Common myeloid progenitor, CD34-positive (primary cell): ENCODE results near the gene HMGCS2. TPM values are rescaled to one million over a fixed set of nuclear protein-coding genes. Genes with fewer than 3 reads are reported as not detected.

Source experiments
- CTCF ChIA-PET: fragments of 350-600 bp; sonication (Branson Sonifier 250); formaldehyde crosslinking; loops from one replicate; lab custom pipeline; 2021; ENCODE audit warnings: antibody characterized with exemption; lab: Charles Lee
- POLR2A ChIA-PET: fragments of 350-600 bp; sonication (Branson Sonifier 250); formaldehyde crosslinking; loops from one replicate; lab custom pipeline; 2021; ENCODE audit warnings: antibody characterized with exemption; lab: Charles Lee
- DNase-seq, 3 donors: peaks; one replicate each; pipeline versions ENCODE4 v3.0.0 to v3.0.0-alpha.2; 2013
- H3K27ac ChIP-seq, 2 experiments: 1 replicate in 1 of 2; 2 replicates in 1 of 2; pipeline ENCODE4 v1.7.0; 2013; ENCODE audit warnings: inconsistent platforms in 2 of 2, low read length in 2 of 2, mild to moderate bottlenecking in 2 of 2, low read depth in 1 of 2, moderate library complexity in 1 of 2; ENCODE audit not compliant: severe bottlenecking in 2 of 2, insufficient read depth in 1 of 2, poor library complexity in 1 of 2
- H3K27me3 ChIP-seq, 5 experiments: replicated peaks in 2 of 5; 1 replicate in 3 of 5; 2 replicates in 2 of 5; pipeline versions ENCODE4 v1.6.1 to v1.7.0; 2013; ENCODE audit warnings: low read length in 4 of 5, mild to moderate bottlenecking in 2 of 5, moderate library complexity in 2 of 5, inconsistent platforms in 1 of 5; ENCODE audit not compliant: insufficient read depth in 5 of 5, control insufficient read depth in 4 of 5
- H3K36me3 ChIP-seq, 4 experiments: 1 replicate in 2 of 4; 2 replicates in 2 of 4; pipeline versions ENCODE4 v1.6.1 to v1.7.0; 2013; ENCODE audit warnings: low read length in 3 of 4, control low read depth in 1 of 4, mild to moderate bottlenecking in 1 of 4; ENCODE audit not compliant: control insufficient read depth in 4 of 4, insufficient read depth in 4 of 4
- H3K4me1 ChIP-seq, 4 experiments: 1 replicate in 3 of 4; 2 replicates in 1 of 4; pipeline versions ENCODE4 v1.6.1 to v1.7.1; 2013; ENCODE audit warnings: low read length in 3 of 4, mild to moderate bottlenecking in 3 of 4, control low read depth in 1 of 4, inconsistent platforms in 1 of 4, moderate library complexity in 1 of 4; ENCODE audit not compliant: control insufficient read depth in 4 of 4, insufficient read depth in 4 of 4; ENCODE audit errors: control extremely low read depth in 1 of 4
- H3K4me3 ChIP-seq, 7 experiments: 1 replicate in 4 of 7; 2 replicates in 3 of 7; pipeline versions ENCODE4 v1.5.1 to v1.7.0; 2013; ENCODE audit warnings: mild to moderate bottlenecking in 7 of 7, low read length in 6 of 7, moderate library complexity in 6 of 7, inconsistent platforms in 2 of 7, low read depth in 2 of 7, control low read depth in 1 of 7; ENCODE audit not compliant: insufficient read depth in 4 of 7, control insufficient read depth in 1 of 7; ENCODE audit errors: extremely low read depth in 1 of 7
- H3K9me3 ChIP-seq, 5 experiments: 1 replicate in 4 of 5; 2 replicates in 1 of 5; pipeline versions ENCODE4 v1.6.1 to v1.7.1; 2013; ENCODE audit warnings: low read length in 4 of 5, mild to moderate bottlenecking in 2 of 5, inconsistent platforms in 1 of 5, low read depth in 1 of 5, moderate library complexity in 1 of 5; ENCODE audit not compliant: control insufficient read depth in 4 of 5, insufficient read depth in 2 of 5; ENCODE audit errors: control extremely low read depth in 1 of 5
- WGBS: methylation state at CpG from one replicate; pipeline ENCODE4 v1.1.5; 2013; ENCODE audit not compliant: insufficient coverage; 5-methylcytosine and 5-hydroxymethylcytosine counted together
- polyA plus RNA-seq: library from polyadenylated mRNA; unstranded; fragments of 120-200 nt; gene quantifications from one replicate; pipeline ENCODE4 v1.2.1, GENCODE V29; 2013

HMGCS2 gene
- polyA plus RNA-seq, result not detected

DNA sequence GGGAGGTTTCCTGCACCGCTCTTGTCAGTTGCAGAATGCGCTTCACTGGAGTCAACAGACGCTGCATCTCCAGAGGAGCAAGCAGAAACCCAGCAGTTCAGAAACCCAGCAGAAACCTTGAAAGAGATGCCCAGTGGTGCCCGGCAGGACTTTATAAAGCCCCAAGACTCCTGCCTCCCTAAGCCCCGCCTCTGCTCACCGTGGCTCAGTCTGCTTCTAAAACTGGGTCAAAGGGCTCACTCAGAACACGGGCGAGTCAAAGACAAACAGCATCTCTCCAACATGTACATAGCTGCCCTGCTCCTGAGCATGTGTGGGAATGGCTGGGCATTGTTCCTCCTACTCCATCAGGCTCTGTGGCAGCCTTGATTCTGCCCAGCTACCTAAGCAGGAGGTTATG is at the start of gene HMGCS2:
Gene HMGCS2 (minus strand): TSS at position 128 of the 400 bp plus-strand sequence. CDS start 61 bp downstream, at position 67.
- no peak within 1 kb of the TSS for H3K4me3 ChIP-seq
- DNase-seq, result no peak
- H3K36me3 ChIP-seq, result no peaks in the 10 kb centered on the region
- peaks cover 0 to 7% (median 0%) of the 10 kb centered on the region in 5 experiments for H3K9me3 ChIP-seq
- POLR2A ChIA-PET, result interaction anchor here (0.6 kb wide), 1 partner anchor 461 kb away, joined by 4 read pairs; no protein-coding TSS in a partner anchor
- WGBS, result 100% methylated on average over 6 of the region's 8 CpGs
- H3K4me1 ChIP-seq, result no peaks in the 10 kb centered on the region
- H3K27me3 ChIP-seq, result peaks cover 0 to 4% (median 0%) of the 10 kb centered on the region in 5 experiments
- no peak within 1 kb of the TSS for H3K27ac ChIP-seq
- CTCF ChIA-PET, result interaction anchor here (1.0 kb wide), 1 partner anchor 41 kb away, joined by 5 read pairs; no protein-coding TSS in a partner anchor

DNA sequence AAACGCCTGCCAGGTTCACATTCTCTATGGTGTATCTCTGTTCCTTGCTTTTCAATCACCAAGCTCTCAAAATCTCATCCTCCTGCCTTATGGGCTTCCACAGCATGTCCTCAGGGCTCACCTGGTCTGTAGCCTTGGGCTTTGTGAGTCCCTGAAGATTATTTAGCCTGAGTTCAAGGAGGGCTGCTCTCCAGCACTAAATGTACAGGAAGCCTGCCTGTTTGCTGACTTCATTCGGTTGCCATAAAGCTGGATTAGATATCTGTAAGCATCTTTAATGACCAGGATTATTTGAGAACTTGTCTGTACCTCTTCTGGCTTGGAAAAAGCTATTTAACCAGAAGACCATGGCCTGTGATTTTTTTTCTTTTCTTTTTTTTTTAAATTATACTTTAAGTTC is 49.5 kb upstream of the HMGCS2 start:
- DNase-seq, result no peak
- Histone ChIP-seq H3K27me3 (peaks cover 0 to 2% (median 0%) of the 10 kb centered on the region in 5 experiments), H3K27ac (no peak overlapping the region), H3K4me1 (no peaks in the 10 kb centered on the region), H3K36me3 (no peaks in the 10 kb centered on the region), H3K9me3 (no peaks in the 10 kb centered on the region), H3K4me3 (no peak overlapping the region)
- ChIA-PET CTCF (interaction anchor here (1.6 to 1.9 kb wide), 2 partner anchors 9 to 10 kb away, joined by 3 to 6 read pairs; no protein-coding TSS in a partner anchor), POLR2A (interaction anchor here (0.5 kb wide), 1 partner anchor 49 kb away, joined by 3 read pairs; no protein-coding TSS in a partner anchor)
- WGBS, result 100% methylated on average over 2 of the region's 2 CpGs

DNA sequence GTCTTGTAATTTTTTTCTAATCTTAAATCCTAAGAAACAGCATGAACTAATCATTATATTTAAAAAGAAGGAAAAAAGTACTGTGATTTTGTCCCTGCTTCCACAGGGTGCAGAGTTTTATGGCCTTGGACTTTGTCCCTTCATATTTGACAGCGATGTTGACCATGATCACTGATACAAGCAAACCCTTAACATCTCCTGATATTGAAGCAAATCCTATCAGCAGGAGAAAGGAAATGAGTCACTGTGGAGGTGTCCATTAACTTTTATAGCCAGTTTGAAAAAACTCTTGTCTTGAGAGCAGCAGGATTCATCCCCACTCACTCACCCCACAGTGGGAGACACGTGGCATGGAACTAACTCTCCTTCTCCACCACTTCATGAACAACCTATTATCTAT is 47.7 kb upstream of the HMGCS2 start:
- ChIA-PET CTCF (interaction anchor here (1.1 kb wide), 1 partner anchor 10 kb away, joined by 3 read pairs; no protein-coding TSS in a partner anchor), POLR2A (no interaction called here)
- no peak for DNase-seq

DNA sequence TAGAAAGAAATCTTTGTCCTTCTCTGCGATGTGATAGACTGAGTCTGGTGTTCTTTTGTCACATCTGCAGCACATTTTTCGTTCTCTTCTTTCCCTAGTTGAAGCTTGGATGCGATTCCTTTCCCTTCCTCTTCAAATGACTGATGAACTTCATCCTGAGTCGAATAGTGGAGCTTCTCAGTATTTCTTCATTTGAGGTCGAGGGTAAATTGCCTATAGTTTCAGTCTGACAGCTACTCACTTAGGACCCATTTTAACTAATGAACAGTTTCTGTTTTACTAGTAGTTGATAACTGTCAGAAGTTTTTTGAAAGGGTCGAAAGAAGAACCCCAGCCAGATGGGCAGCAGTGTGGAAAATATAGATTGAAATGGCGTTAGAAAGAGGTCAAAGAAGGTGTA is 47.2 kb upstream of the HMGCS2 start:
- no peaks in the 10 kb centered on the region for H3K9me3 ChIP-seq
- H3K4me1 ChIP-seq, result no peaks in the 10 kb centered on the region
- ChIA-PET CTCF (interaction anchor here (1.1 to 1.3 kb wide), 3 partner anchors 9 to 41 kb away, joined by 3 to 4 read pairs (median 4); no protein-coding TSS in a partner anchor), POLR2A (no interaction called here)
- no peak overlapping the region for H3K27ac ChIP-seq
- DNase-seq, result no peak
- 98% methylated on average over 5 of the region's 7 CpGs for WGBS
- H3K4me3 ChIP-seq, result no peak overlapping the region
- H3K36me3 ChIP-seq, result no peaks in the 10 kb centered on the region
- H3K27me3 ChIP-seq, result peaks cover 0 to 2% (median 0%) of the 10 kb centered on the region in 5 experiments

More for the DNA sequence above, 47.7 kb upstream of the HMGCS2 start:
- no peak overlapping the region for H3K4me3 ChIP-seq
- 100% methylated on average over 2 of the region's 2 CpGs for WGBS
- H3K4me1 ChIP-seq, result no peaks in the 10 kb centered on the region
- H3K9me3 ChIP-seq, result no peaks in the 10 kb centered on the region
- no peak overlapping the region for H3K27ac ChIP-seq
- H3K36me3 ChIP-seq, result no peaks in the 10 kb centered on the region
- H3K27me3 ChIP-seq, result peaks cover 0 to 2% (median 0%) of the 10 kb centered on the region in 5 experiments

DNA sequence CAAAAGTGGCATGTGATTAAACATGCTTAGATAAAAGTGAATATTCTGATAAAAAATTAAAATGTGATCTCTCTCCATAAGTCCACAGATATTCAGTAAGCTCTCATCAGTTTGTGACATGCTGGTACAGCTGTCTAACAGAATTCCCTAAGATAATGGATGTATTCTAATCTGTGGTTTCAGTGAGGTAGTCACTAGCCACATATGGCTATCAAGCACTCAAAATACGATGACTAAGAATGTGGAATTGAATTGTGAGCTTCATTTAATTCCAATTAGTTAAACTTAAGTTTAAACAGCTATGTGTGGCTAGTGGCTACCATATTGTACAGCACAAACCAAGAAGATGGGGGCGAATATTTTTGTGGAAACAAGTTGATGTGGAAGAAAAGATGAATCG is 46.7 kb upstream of the HMGCS2 start:
- Histone ChIP-seq H3K27me3 (peaks cover 0 to 2% (median 0%) of the 10 kb centered on the region in 5 experiments), H3K4me3 (no peak overlapping the region), H3K4me1 (no peaks in the 10 kb centered on the region), H3K27ac (no peak overlapping the region), H3K9me3 (no peaks in the 10 kb centered on the region), H3K36me3 (no peaks in the 10 kb centered on the region)
- no peak for DNase-seq
- ChIA-PET POLR2A (no interaction called here), CTCF (interaction anchor here (1.1 to 1.3 kb wide), 3 partner anchors 8 to 41 kb away, joined by 3 to 4 read pairs (median 4); no protein-coding TSS in a partner anchor)
- 93% methylated on average over 2 of the region's 3 CpGs for WGBS

- no peak overlapping the region for H3K27ac ChIP-seq
- ChIA-PET POLR2A (no interaction called here), CTCF (interaction anchor here (0.9 kb wide), 1 partner anchor 70 kb away, joined by 4 read pairs; no protein-coding TSS in a partner anchor)
- 100% methylated on average over 1 of the region's 1 CpG for WGBS
- H3K4me3 ChIP-seq, result no peak overlapping the region
- H3K9me3 ChIP-seq, result no peaks in the 10 kb centered on the region
- no peaks in the 10 kb centered on the region for H3K4me1 ChIP-seq
- peaks cover 0 to 2% (median 0%) of the 10 kb centered on the region in 5 experiments for H3K27me3 ChIP-seq
- no peak for DNase-seq
- no peaks in the 10 kb centered on the region for H3K36me3 ChIP-seq
Observed at GRCh38 chr1:119814288-119814687, 45.6 kb upstream of the HMGCS2 start.

DNA sequence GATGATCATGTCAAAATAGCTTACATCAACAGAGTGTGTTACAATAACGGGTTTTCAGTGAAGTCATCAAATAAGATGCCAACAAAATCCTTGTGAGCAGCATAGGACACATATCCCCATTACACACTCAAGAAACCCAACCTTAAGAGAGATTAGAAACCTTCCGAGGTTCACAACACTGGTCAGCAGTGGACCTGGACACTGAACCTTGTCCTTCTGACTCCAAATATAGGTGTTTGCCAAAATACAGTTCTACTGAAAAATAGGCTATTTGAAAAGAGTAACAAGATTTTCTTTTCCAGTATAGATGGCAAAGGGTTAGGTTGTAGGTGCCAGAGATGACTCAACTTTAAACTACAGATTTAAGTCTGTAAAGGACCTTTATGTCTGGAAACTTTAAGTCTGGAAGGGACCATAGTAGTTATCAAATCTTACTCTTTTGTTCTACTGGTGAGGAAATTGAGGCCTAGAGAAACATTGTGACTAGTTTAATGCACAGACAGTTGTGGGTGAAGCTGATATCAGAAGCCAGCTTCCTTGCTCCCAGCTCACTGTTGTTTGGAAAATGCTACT is 43.4 kb upstream of the HMGCS2 start:
- peaks cover 0 to 5% (median 0%) of the 10 kb centered on the region in 5 experiments for H3K27me3 ChIP-seq
- no peak overlapping the region for H3K4me3 ChIP-seq
- POLR2A ChIA-PET, result no interaction called here
- no peaks in the 10 kb centered on the region for H3K36me3 ChIP-seq
- no peak for DNase-seq
- H3K4me1 ChIP-seq, result peaks cover 0 to 3% (median 0%) of the 10 kb centered on the region in 4 experiments
- 83% methylated on average over 1 of the region's 2 CpGs for WGBS
- H3K9me3 ChIP-seq, result no peaks in the 10 kb centered on the region
- H3K27ac ChIP-seq, result no peak overlapping the region
- CTCF ChIA-PET, result interaction anchor here (1.2 to 1.9 kb wide), 2 partner anchors 11 to 14 kb away, joined by 4 to 6 read pairs; no protein-coding TSS in a partner anchor
